Right lobe of liver (tissue), 6 donors: ENCODE measurements around the gene LCE5A. TPM values are rescaled to one million over a fixed set of nuclear protein-coding genes. Genes with fewer than 3 reads are reported as not detected.
A peak's percentile ranks its signal among the peaks of the same experiment; 100 is the strongest.

Experiments
- ATAC-seq, 4 donors: fragments of 200-7000 bp; cut with Tn5 transposase; one replicate each; pipeline ENCODE4 v1.9.1; 2020; ENCODE audit warnings: mild to moderate bottlenecking in 4 of 4, moderate library complexity in 4 of 4
- DNase-seq, 3 donors: peaks; one replicate each; pipeline ENCODE4 v3.0.0-alpha.2; 2020
- H3K27ac ChIP-seq, 3 donors: fragments of 200-600 bp; one replicate each; pipeline ENCODE4 v1.8.0; 2022
- H3K27me3 ChIP-seq, 2 donors: fragments of 200-600 bp; one replicate each; pipeline ENCODE4 v1.8.0; 2022
- H3K36me3 ChIP-seq, 4 donors: fragments of 200-600 bp; sonication (generic) in 1 of 4; one replicate each; pipeline versions ENCODE4 v1.5.1 to v1.8.0; 2017 to 2022; ENCODE audit warnings: control low read depth in 1 of 4
- H3K4me1 ChIP-seq, 4 donors: fragments of 200-600 bp; sonication (generic) in 1 of 4; one replicate each; pipeline versions ENCODE4 v1.5.1 to v1.8.0; 2017 to 2022; ENCODE audit warnings: control low read depth in 1 of 4
- H3K4me3 ChIP-seq, 3 donors: fragments of 200-600 bp; one replicate each; pipeline ENCODE4 v1.8.0; 2022
- H3K9me3 ChIP-seq, 4 donors: fragments of 200-600 bp; sonication (generic) in 1 of 4; one replicate each; pipeline versions ENCODE4 v1.5.1 to v1.8.0; 2017 to 2022; ENCODE audit warnings: control low read depth in 1 of 4
- POLR2A ChIP-seq: fragments of 450-650 bp; IDR thresholded peaks from one replicate; pipeline ENCODE4 v1.6.1; 2017; ENCODE audit warnings: antibody characterized with exemption, mild to moderate bottlenecking
- WGBS: methylation state at CpG from one replicate; pipeline ENCODE4 v1.1.6; 2018; ENCODE audit warnings: low coverage, low lambda C conversion rate; ENCODE audit not compliant: insufficient coverage; ENCODE audit errors: missing lambda C conversion rate; 5-methylcytosine and 5-hydroxymethylcytosine counted together
- intact Hi-C, 2 donors: fragments of 100-400 bp; cut with DNase I; formaldehyde crosslinking; loops; one replicate each; pipeline versions ENCODE4 v1.11.2 to v1.14.1; 2022
- total RNA-seq, 6 experiments: library from RNA; depleted of rRNA in 2 of 6; stranded (reverse); fragments of >200 nt in 2 of 6; fragmentation: NEBNext Ultra II Directional in 3 of 6; extraction: Animal tissue kit (Norgen Biotek cat#: 25700) in 3 of 6; gene quantifications; one replicate each; pipeline versions ENCODE4 v1.1.0 to v1.2.4, GENCODE V29; 2016 to 2023
- TF ChIP-seq, protein P1 (sequence below), 4 donors: fragments of 200-600 bp in 3 of 4; fragments of 450-650 bp in 1 of 4; IDR thresholded peaks; one replicate each; pipeline versions ENCODE4 v1.5.1 to v1.8.0; 2016 to 2022; ENCODE audit warnings: antibody characterized with exemption in 4 of 4, mild to moderate bottlenecking in 2 of 4
- donor health status: DM: no; HTN: yes; CAD: no.
- donor health status: DM: no; HTN: no; CAD: no.
- donor health status: DM: no; HTN: no; CAD: no.
- donor health status: DM: no; HTN: yes; CAD: no.
- donor health status: DM: no; HTN: yes; CAD: no.

Gene LCE5A
- total RNA-seq, 6 experiments from 2014 or later, result not detected

DNA sequence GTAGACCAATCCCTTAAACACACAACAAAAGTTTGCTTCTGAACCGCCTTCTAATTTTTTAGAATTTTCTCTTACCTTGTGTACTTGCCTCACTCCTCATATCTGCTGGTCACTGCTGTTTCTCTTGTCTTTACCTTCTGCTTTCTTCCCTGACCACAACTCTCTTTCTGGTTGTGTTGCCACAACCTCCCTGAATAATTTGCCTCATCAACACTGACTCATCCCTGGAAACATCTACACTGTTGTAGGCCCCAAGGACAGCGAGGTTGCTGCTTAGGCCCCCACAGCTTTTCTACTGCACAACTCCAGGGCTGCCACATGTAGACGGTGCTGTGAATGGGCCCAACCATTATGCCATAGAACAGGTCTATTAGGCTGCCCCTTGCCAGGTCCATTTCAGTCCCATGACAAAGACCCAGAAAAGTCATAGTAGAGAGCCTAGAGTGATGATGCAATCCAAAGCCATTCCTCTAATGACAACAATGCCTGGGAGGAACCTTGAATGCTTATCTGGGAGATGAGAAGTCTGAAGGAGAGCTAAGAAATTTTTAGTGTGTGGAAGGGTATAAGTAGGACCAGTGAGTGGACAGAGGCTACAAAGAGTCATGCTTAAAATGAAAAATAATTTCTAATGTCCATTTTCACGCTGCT lies 36.6 kb upstream of the LCE5A start:
- no peak overlapping the region for H3K27ac ChIP-seq
- TF ChIP-seq POLR2A, result no peak
- TF ChIP-seq, protein P1, sequence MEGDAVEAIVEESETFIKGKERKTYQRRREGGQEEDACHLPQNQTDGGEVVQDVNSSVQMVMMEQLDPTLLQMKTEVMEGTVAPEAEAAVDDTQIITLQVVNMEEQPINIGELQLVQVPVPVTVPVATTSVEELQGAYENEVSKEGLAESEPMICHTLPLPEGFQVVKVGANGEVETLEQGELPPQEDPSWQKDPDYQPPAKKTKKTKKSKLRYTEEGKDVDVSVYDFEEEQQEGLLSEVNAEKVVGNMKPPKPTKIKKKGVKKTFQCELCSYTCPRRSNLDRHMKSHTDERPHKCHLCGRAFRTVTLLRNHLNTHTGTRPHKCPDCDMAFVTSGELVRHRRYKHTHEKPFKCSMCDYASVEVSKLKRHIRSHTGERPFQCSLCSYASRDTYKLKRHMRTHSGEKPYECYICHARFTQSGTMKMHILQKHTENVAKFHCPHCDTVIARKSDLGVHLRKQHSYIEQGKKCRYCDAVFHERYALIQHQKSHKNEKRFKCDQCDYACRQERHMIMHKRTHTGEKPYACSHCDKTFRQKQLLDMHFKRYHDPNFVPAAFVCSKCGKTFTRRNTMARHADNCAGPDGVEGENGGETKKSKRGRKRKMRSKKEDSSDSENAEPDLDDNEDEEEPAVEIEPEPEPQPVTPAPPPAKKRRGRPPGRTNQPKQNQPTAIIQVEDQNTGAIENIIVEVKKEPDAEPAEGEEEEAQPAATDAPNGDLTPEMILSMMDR (IDR thresholded peaks at IDR 0.05), result no peak
- WGBS, result 60% methylated on average over 3 of the region's 4 CpGs
- DNase-seq, result no peak
- H3K36me3 ChIP-seq, result no peaks in the 10 kb centered on the region
- peaks cover 0 to 6% (median 1%) of the 10 kb centered on the region in 4 donors for H3K9me3 ChIP-seq
- ATAC-seq, result no peak
- H3K27me3 ChIP-seq, result no peaks in the 10 kb centered on the region
- intact Hi-C loops, result no loop called here
- H3K4me3 ChIP-seq, result no peak overlapping the region
- H3K4me1 ChIP-seq, result no peaks in the 10 kb centered on the region

DNA sequence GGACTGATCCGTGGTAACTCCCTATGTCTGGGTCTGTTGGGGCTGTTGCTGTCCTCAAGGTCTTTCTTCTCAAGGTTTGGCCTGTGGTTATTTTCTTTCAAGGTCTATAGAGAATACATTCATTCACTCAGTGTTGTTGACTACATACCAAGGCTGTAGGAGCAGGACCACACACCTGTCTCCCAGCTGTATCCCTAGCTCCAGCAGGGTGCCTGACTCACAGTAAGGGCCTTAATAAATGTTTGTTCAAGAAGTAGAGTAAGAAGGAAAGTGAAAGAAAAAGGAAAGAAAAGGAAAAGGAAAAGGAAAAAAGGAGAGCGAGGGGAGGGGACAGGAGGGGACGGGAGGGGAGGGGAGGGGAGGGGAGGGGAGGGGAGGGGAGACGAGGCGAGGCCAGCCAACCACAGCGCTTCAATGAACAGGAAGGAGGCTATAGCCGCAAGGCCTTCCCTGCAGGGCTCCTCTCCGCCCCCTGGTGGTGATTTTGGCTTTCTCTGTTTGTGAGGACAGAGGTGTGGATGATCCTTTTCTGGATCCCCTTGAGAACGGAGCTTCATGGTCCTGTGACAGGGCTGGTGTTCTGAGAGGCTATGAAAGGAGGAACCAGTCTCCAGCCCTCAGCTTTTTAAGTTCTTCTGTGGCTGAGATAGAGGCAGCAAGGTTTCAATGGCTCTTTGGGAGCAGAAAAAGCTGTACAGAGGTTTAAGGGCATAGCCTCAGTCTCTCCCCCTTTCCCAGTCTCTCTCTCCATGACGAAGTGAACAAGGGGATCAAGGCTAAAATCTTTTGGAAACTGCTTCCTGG lies 30.6 kb upstream of the LCE5A start:
- 54% methylated on average over 7 of the region's 10 CpGs for WGBS
- no peak for TF ChIP-seq POLR2A
- TF ChIP-seq, protein P1 (IDR thresholded peaks at IDR 0.05), result peak; percentile 12 to 41 (median 28)
- Histone ChIP-seq H3K4me3 (no peak overlapping the region), H3K9me3 (peaks cover 0 to 6% (median 1%) of the 10 kb centered on the region in 4 donors), H3K27ac (no peak overlapping the region), H3K36me3 (no peaks in the 10 kb centered on the region), H3K27me3 (no peaks in the 10 kb centered on the region), H3K4me1 (no peaks in the 10 kb centered on the region)
- intact Hi-C loops, result no loop called here
- ATAC-seq (no peak), DNase-seq (no peak)

DNA sequence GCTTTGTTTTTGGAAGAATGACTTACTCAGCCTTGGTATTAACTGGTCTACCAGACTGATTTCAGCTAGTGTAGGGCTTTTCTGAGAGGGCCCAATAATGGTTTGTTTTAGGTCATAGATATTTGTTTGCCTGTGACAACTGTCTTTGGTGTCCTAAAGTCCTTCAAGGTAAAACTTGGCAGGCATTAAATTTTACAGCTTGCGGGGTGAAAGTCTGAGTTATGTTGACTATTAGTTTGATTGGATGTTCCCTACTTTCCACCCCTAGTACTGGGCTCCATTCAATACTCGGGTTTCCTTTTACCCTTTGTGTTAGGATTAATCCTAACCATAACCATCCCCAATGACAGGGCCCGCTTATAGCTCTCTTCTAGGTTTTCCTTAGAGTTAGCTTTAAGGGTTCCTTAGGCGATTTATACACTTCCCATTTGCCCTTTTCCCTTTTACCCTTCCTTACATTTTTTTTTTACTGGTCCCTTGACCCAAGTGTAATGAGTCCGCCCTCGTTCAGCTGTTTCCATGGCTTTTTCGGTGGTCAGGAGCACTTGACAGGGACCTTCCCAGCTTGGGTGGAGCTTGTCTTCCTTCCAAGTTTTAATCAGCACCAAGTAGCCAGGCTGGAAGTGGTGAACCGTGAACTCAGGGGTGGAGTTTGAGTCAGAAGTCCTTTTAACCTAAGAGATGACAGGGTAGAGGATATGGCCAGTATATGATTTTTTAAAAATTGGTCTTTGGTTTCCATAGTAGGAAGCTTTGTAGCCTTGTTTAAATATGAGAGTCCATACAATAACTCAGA lies 28.5 kb upstream of the LCE5A start:
- H3K4me3 ChIP-seq, result no peak overlapping the region
- ATAC-seq (peak; percentile 83 to 93 (median 89)), DNase-seq (peak in 1 of 3 donors; percentile 69)
- TF ChIP-seq, protein P1 (IDR thresholded peaks at IDR 0.05), result no peak
- TF ChIP-seq POLR2A, result no peak
- H3K27me3 ChIP-seq, result no peaks in the 10 kb centered on the region
- 31% methylated on average over 8 of the region's 8 CpGs for WGBS
- H3K27ac ChIP-seq, result peak overlapping the region in 2 of 3 donors; percentile 43 to 75
- no peaks in the 10 kb centered on the region for H3K4me1 ChIP-seq
- H3K9me3 ChIP-seq, result peaks cover 0 to 5% (median 0%) of the 10 kb centered on the region in 4 donors
- H3K36me3 ChIP-seq, result no peaks in the 10 kb centered on the region
- intact Hi-C loops, result no loop called here

DNA sequence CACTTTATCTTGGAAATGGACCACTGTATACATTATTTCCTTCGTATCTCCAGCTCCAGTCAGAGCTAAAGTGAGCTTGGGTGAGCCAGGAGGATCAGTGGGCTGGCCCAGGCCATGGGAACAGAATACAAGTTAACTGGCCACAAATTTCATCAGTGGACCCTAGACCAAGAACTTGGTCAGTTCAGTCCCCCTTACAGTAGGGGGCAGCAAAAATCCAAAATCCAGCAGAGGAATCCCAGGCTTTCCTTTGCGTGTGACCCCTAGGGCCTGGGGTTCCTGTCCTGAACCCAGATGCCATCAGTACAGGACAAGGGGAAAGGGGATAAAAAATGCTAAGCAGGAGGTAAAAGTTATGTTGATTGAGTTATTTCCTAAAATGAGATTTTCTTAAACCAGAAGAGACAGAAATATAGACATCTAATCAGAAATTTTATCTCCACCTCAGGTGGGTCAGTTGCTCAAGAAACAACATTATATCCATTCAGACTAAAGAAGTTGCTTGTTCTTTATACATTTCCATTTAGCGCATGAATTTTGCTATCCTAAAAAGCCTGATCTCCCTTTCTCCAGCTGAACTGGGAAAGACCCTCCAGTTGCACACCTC lies 24.1 kb upstream of the LCE5A start:
- Histone ChIP-seq H3K9me3 (no peaks in the 10 kb centered on the region), H3K4me1 (no peaks in the 10 kb centered on the region), H3K27ac (no peak overlapping the region), H3K4me3 (no peak overlapping the region), H3K36me3 (no peaks in the 10 kb centered on the region), H3K27me3 (no peaks in the 10 kb centered on the region)
- TF ChIP-seq, protein P1 (IDR thresholded peaks at IDR 0.05), result peak in 3 of 4 donors; percentile 18 to 54 (median 25)
- TF ChIP-seq POLR2A, result no peak
- intact Hi-C loops, result no loop called here
- no peak for DNase-seq
- WGBS, result 68% methylated on average over 3 of the region's 3 CpGs
- peak in 1 of 4 donors; percentile 27 for ATAC-seq
